GM15510 (cell line): ENCODE data around the gene PIM2.

Experiments
- POLR2A ChIP-seq: IDR thresholded peaks from 3 replicates; pipeline ENCODE4 v1.6.1; 2011; ENCODE audit warnings: borderline replicate concordance; ENCODE audit not compliant: insufficient read length; ENCODE audit errors: extremely low read depth

Gene PIM2

GRCh38 chrX:48940404-48940955 lies 21.7 kb upstream of the PIM2 start:
- no peak for TF ChIP-seq POLR2A

GRCh38 chrX:48939524-48940228 lies 20.9 kb upstream of the PIM2 start:
- no peak for TF ChIP-seq POLR2A

- TF ChIP-seq POLR2A, result no peak
These were observed 20.0 kb upstream of the PIM2 start for GRCh38 chrX:48938721-48939425.

- no peak for TF ChIP-seq POLR2A
These were observed 18.5 kb upstream of the PIM2 start for GRCh38 chrX:48937054-48937907.

- no peak for TF ChIP-seq POLR2A
These were observed 17.7 kb upstream of the PIM2 start for GRCh38 chrX:48936429-48937053.

- no peak for TF ChIP-seq POLR2A
These were observed 16.5 kb upstream of the PIM2 start for GRCh38 chrX:48935301-48935670.

GRCh38 chrX:48934581-48935300 lies 15.9 kb upstream of the PIM2 start:
- no peak for TF ChIP-seq POLR2A

- TF ChIP-seq POLR2A, result no peak
These were observed 14.9 kb upstream of the PIM2 start for GRCh38 chrX:48933757-48934156.

- TF ChIP-seq POLR2A, result no peak
These were observed 9.0 kb upstream of the PIM2 start for GRCh38 chrX:48927736-48928382.

GRCh38 chrX:48927123-48927522 lies 8.3 kb upstream of the PIM2 start:
- TF ChIP-seq POLR2A, result no peak

- no peak for TF ChIP-seq POLR2A
These were observed 5.4 kb upstream of the PIM2 start for GRCh38 chrX:48924270-48924669.

GRCh38 chrX:48923771-48924170 lies 4.9 kb upstream of the PIM2 start:
- TF ChIP-seq POLR2A, result no peak

- TF ChIP-seq POLR2A, result no peak
These were observed 1.9 kb upstream of the PIM2 start for GRCh38 chrX:48920718-48921104.
